GM18520 (cell line): ENCODE data around the gene YJEFN3.

Experiments used
- ATAC-seq: cut with Tn5 transposase; IDR thresholded peaks from one replicate; pipeline ENCODE4 v1.9.1; 2021; ENCODE audit not compliant: unreplicated experiment

YJEFN3 gene

GRCh38 chr19:19579533-19580361 is 51.0 kb downstream of the YJEFN3 start:
- ATAC-seq = no peak

- ATAC-seq = no peak
Measured at GRCh38 chr19:19580418-19580817, 51.7 kb downstream of the YJEFN3 start.

DNA sequence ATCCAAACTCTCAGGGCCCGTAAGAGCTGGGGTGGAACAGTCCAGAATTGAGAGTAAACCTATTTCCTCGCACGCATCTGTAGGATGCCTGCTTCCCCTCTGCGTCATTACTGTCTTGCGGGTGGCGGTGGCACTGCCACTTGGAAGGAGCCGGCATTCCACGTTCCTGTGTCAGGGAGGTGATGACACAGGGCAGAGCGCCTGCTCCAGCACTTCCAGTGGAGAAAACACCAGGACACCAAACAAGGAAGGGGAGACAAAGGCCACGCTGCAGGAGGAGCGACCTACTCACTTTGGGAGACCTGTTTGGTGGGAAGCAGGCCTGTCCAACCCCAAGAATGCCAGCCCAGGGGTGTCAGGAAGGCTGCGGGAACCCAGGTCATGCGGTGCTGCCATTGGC is 52.7 kb downstream of the YJEFN3 start:
- ATAC-seq = no peak

- ATAC-seq = no peak
Measured at GRCh38 chr19:19582471-19582870, 53.8 kb downstream of the YJEFN3 start.

DNA sequence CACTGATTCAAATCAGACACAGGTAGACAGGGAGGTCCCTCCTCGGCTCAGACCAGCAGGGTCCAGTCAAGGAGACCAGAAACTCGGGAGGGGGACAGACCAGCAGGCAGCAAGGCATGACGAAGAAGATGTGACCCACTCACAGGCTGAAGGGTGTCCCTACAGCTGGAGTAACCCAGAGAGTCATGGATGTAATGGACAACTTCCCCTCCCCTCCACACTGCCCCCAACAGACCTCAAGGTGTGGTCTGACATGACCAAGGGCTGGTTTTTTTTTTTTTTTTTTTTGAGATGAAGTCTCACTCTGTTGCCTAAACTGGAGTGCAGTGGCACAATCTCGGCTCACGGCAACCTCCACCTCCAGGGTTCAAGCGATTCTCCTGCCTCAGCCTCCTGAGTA is 55.6 kb downstream of the YJEFN3 start:
- ATAC-seq = no peak
